Panc1 (cell line): Measurements from ENCODE around the gene HMX1.

Experiments
- POLR2AphosphoS5 ChIP-seq: IDR thresholded peaks from 2 replicates; pipeline ENCODE4 v1.6.1; 2012; ENCODE audit warnings: mild to moderate bottlenecking, low read depth, low read length, moderate library complexity
- TCF7L2 ChIP-seq: IDR thresholded peaks from 2 replicates; pipeline ENCODE4 v1.6.1; 2011; ENCODE audit warnings: mild to moderate bottlenecking, low read depth, low read length, inconsistent platforms
- TF ChIP-seq, protein P1 (sequence below): fragments of 450-650 bp; IDR thresholded peaks from 2 replicates; pipeline ENCODE4 v1.5.1; 2017; ENCODE audit warnings: mild to moderate bottlenecking

GRCh38 chr4:8866421-8866820, 5.2 kb downstream of the HMX1 start:
- TF ChIP-seq, protein P1, sequence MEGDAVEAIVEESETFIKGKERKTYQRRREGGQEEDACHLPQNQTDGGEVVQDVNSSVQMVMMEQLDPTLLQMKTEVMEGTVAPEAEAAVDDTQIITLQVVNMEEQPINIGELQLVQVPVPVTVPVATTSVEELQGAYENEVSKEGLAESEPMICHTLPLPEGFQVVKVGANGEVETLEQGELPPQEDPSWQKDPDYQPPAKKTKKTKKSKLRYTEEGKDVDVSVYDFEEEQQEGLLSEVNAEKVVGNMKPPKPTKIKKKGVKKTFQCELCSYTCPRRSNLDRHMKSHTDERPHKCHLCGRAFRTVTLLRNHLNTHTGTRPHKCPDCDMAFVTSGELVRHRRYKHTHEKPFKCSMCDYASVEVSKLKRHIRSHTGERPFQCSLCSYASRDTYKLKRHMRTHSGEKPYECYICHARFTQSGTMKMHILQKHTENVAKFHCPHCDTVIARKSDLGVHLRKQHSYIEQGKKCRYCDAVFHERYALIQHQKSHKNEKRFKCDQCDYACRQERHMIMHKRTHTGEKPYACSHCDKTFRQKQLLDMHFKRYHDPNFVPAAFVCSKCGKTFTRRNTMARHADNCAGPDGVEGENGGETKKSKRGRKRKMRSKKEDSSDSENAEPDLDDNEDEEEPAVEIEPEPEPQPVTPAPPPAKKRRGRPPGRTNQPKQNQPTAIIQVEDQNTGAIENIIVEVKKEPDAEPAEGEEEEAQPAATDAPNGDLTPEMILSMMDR: no peak
- no peak for TF ChIP-seq POLR2AphosphoS5
- TF ChIP-seq TCF7L2: no peak
